Right cardiac atrium (tissue), 5 donors: Measurements from ENCODE around the gene INPP5F. TPM values are rescaled to one million over a fixed set of nuclear protein-coding genes. Genes with fewer than 3 reads are reported as not detected.
"Not testable (repeated sequence)": the region's sequence is repeated elsewhere in the genome, so short reads cannot be mapped to it uniquely, and the experiment has no call there.

Experiments
- ATAC-seq, 2 donors: fragments of 200-7000 bp; cut with Tn5 transposase; one replicate each; pipeline versions ENCODE4 v1.8.0 to v1.9.1; 2020; ENCODE audit warnings: moderate library complexity in 2 of 2, mild to moderate bottlenecking in 1 of 2
- DNase-seq, 3 donors: peaks; one replicate each; pipeline ENCODE4 v3.0.0-alpha.2; 2020
- H3K27ac ChIP-seq: one replicate; pipeline ENCODE4 v1.5.1; 2013; ENCODE audit warnings: mild to moderate bottlenecking, low read length, control low read depth, moderate library complexity
- H3K27me3 ChIP-seq: one replicate; pipeline ENCODE4 v1.6.1; 2013; ENCODE audit not compliant: control insufficient read depth, insufficient read depth
- H3K4me1 ChIP-seq: one replicate; pipeline ENCODE4 v1.6.1; 2013; ENCODE audit warnings: low read length; ENCODE audit not compliant: control insufficient read depth, insufficient read depth
- H3K4me3 ChIP-seq: one replicate; pipeline ENCODE4 v1.5.1; 2013; ENCODE audit warnings: low read length, control low read depth
- H3K9me3 ChIP-seq: one replicate; pipeline ENCODE4 v1.6.1; 2013; ENCODE audit warnings: low read length; ENCODE audit not compliant: control insufficient read depth
- WGBS: extraction: QIAGEN DNeasy Blood & Tissue Kit; methylation state at CpG from one replicate; pipeline ENCODE4 v1.1.7; 2013; 5-methylcytosine and 5-hydroxymethylcytosine counted together
- intact Hi-C, 4 donors: fragments of 100-400 bp; cut with DNase I; formaldehyde crosslinking; loops; one replicate each; pipeline versions ENCODE4 v1.11.0 to v1.14.0; 2022 to 2023
- polyA plus RNA-seq: library from polyadenylated mRNA; stranded (reverse); fragments of 200-250 nt; gene quantifications from one replicate; pipeline ENCODE4 v1.2.3, GENCODE V29; 2013
- total RNA-seq, 4 donors: library from RNA; stranded (reverse); fragmentation: NEBNext Ultra II Directional; extraction: Animal tissue kit (Norgen Biotek cat#: 25700); gene quantifications; one replicate each; pipeline ENCODE4 v1.2.1, GENCODE V29; 2021
- donor health status: healthy with polysubstance abuse.
- donor health status: DM: no; HTN: yes; CAD: no.
- donor health status: DM: no; HTN: no; CAD: no.
- donor health status: DM: no; HTN: yes; CAD: no; lungs with severe emphysema.
- donor health status: DM: yes; HTN: yes; CAD: no.

The INPP5F gene
- total and polyA plus RNA-seq, 5 donors, result 3.4 to 6.4 (median 6.1) TPM

GRCh38 chr10:119706521-119707278, 19.1 kb upstream of the INPP5F start:
- Histone ChIP-seq H3K27me3 (no peaks in the 10 kb centered on the region), H3K9me3 (no peaks in the 10 kb centered on the region), H3K4me3 (no peak overlapping the region), H3K4me1 (no peaks in the 10 kb centered on the region), H3K27ac (no peak overlapping the region)
- intact Hi-C loops, result no loop called here
- WGBS, result 74% methylated on average over 7 of the region's 7 CpGs
- no peak for DNase-seq
- ATAC-seq, result no peak

- H3K27me3 ChIP-seq, H3K9me3 ChIP-seq, H3K27ac ChIP-seq, H3K4me1 ChIP-seq, DNase-seq, ATAC-seq, intact Hi-C loops, H3K4me3 ChIP-seq: not testable (repeated sequence)
- 86% methylated on average over 5 of the region's 5 CpGs for WGBS
Observed at GRCh38 chr10:119707331-119707730, 18.5 kb upstream of the INPP5F start.

GRCh38 chr10:119710935-119711334, 14.9 kb upstream of the INPP5F start:
- ATAC-seq, DNase-seq, H3K9me3 ChIP-seq, H3K4me3 ChIP-seq, intact Hi-C loops, H3K27ac ChIP-seq, H3K4me1 ChIP-seq, H3K27me3 ChIP-seq: not testable (repeated sequence)
- WGBS, result 70% methylated on average over 1 of the region's 1 CpG

GRCh38 chr10:119713744-119714483, 11.9 kb upstream of the INPP5F start:
- H3K4me1 ChIP-seq, result no peaks in the 10 kb centered on the region
- 65% methylated on average over 7 of the region's 7 CpGs for WGBS
- H3K27ac ChIP-seq, result no peak overlapping the region
- DNase-seq (no peak), ATAC-seq (no peak)
- intact Hi-C loops, result no loop called here
- no peak overlapping the region for H3K4me3 ChIP-seq
- no peaks in the 10 kb centered on the region for H3K9me3 ChIP-seq
- H3K27me3 ChIP-seq, result no peaks in the 10 kb centered on the region

- intact Hi-C loops, result no loop called here
- Histone ChIP-seq H3K27me3 (no peaks in the 10 kb centered on the region), H3K4me1 (no peaks in the 10 kb centered on the region), H3K9me3 (no peaks in the 10 kb centered on the region), H3K27ac (no peak overlapping the region), H3K4me3 (no peak overlapping the region)
- no peak for ATAC-seq
- no peak for DNase-seq
- WGBS, result 57% methylated on average over 2 of the region's 2 CpGs
Observed at GRCh38 chr10:119714484-119714816, 11.4 kb upstream of the INPP5F start.

GRCh38 chr10:119715628-119716505, 10.0 kb upstream of the INPP5F start:
- Histone ChIP-seq H3K4me3 (no peak overlapping the region), H3K4me1 (no peaks in the 10 kb centered on the region), H3K27me3 (no peaks in the 10 kb centered on the region), H3K9me3 (no peaks in the 10 kb centered on the region), H3K27ac (no peak overlapping the region)
- WGBS, result 65% methylated on average over 8 of the region's 8 CpGs
- peak in 1 of 3 donors; percentile 50 for DNase-seq
- intact Hi-C loops, result no loop called here
- peak in 1 of 2 donors; percentile 76 for ATAC-seq

- DNase-seq (no peak), ATAC-seq (no peak)
- no peaks in the 10 kb centered on the region for H3K4me1 ChIP-seq
- 84% methylated on average over 2 of the region's 2 CpGs for WGBS
- no peak overlapping the region for H3K27ac ChIP-seq
- no peak overlapping the region for H3K4me3 ChIP-seq
- intact Hi-C loops, result no loop called here
- H3K27me3 ChIP-seq, result no peaks in the 10 kb centered on the region
- H3K9me3 ChIP-seq, result no peaks in the 10 kb centered on the region
Observed at GRCh38 chr10:119723161-119723560, 2.7 kb upstream of the INPP5F start.

- Histone ChIP-seq H3K27ac (no peak overlapping the region), H3K4me3 (no peak overlapping the region), H3K9me3 (no peaks in the 10 kb centered on the region), H3K27me3 (no peaks in the 10 kb centered on the region), H3K4me1 (no peaks in the 10 kb centered on the region)
- DNase-seq, result no peak
- intact Hi-C loops, result no loop called here
- ATAC-seq, result no peak
- WGBS, result 82% methylated on average over 3 of the region's 3 CpGs
Observed at GRCh38 chr10:119723624-119724023, 2.2 kb upstream of the INPP5F start.

- H3K4me3 ChIP-seq, result peak overlapping the region; percentile 42
- intact Hi-C loops, result no loop called here
- peak; percentile 1 to 13 for ATAC-seq
- 23% methylated on average over 21 of the region's 21 CpGs for WGBS
- no peaks in the 10 kb centered on the region for H3K27me3 ChIP-seq
- no peaks in the 10 kb centered on the region for H3K9me3 ChIP-seq
- peak in 1 of 3 donors; percentile 44 for DNase-seq
- H3K4me1 ChIP-seq, result no peaks in the 10 kb centered on the region
- H3K27ac ChIP-seq, result peak overlapping the region; percentile 75
Observed at GRCh38 chr10:119724593-119725516, 995 bp upstream of the INPP5F start.

- H3K4me3 ChIP-seq, result peak overlapping the region; percentile 42
- intact Hi-C loops, result no loop called here
- no peaks in the 10 kb centered on the region for H3K27me3 ChIP-seq
- ATAC-seq, result no peak
- WGBS, result under 1% methylated on average over 32 of the region's 32 CpGs
- H3K9me3 ChIP-seq, result no peaks in the 10 kb centered on the region
- H3K27ac ChIP-seq, result peak overlapping the region; percentile 75
- no peak for DNase-seq
- H3K4me1 ChIP-seq, result no peaks in the 10 kb centered on the region
Observed at GRCh38 chr10:119725517-119725827, 378 bp upstream of the INPP5F start.
